ENCODE data around the gene USP4.
"Not testable (repeated sequence)": the region's sequence is repeated elsewhere in the genome, so short reads cannot be mapped to it uniquely, and the experiment has no call there.

The USP4 gene

GRCh38 chr3:49240091-49240490, 99.8 kb downstream of the USP4 start:
- DNase-seq = not testable (repeated sequence)

GRCh38 chr3:49238274-49239127, 101.4 kb downstream of the USP4 start:
- DNase-seq = no peak

GRCh38 chr3:49237344-49237743, 102.5 kb downstream of the USP4 start:
- DNase-seq = no peak

GRCh38 chr3:49236226-49236625, 103.6 kb downstream of the USP4 start:
- no peak for DNase-seq

- not testable (repeated sequence) for DNase-seq
Observed at GRCh38 chr3:49228817-49229216, 111.0 kb downstream of the USP4 start.
